ENCODE data around the gene FAM3D. TPM values are rescaled to one million over a fixed set of nuclear protein-coding genes. Genes with fewer than 3 reads are reported as not detected.

FAM3D gene
- total RNA-seq, 1 donor, result not detected

DNA sequence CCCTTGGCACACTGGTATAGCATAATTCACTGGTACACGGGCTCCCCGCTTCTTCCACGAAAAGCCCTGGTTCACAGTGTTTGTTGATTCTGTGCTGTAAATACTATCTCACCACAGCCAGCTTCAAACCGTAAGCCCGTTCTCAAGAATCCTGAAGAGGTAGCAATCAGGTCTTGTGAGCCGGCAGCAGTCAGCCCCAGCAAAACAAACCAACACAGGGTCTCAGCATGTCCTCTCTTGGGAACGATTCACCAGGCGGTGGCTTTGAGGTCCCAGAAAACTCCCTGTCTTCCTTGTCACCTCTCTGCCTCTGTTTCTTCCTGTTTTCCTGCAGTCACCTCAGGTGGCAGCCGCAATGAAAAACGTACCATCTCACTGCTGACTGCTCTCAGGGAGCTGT, 19.1 kb upstream of the FAM3D start:
- DNase-seq (ENCODE audit: low read depth), result no peak
- TF ChIP-seq, protein P1, sequence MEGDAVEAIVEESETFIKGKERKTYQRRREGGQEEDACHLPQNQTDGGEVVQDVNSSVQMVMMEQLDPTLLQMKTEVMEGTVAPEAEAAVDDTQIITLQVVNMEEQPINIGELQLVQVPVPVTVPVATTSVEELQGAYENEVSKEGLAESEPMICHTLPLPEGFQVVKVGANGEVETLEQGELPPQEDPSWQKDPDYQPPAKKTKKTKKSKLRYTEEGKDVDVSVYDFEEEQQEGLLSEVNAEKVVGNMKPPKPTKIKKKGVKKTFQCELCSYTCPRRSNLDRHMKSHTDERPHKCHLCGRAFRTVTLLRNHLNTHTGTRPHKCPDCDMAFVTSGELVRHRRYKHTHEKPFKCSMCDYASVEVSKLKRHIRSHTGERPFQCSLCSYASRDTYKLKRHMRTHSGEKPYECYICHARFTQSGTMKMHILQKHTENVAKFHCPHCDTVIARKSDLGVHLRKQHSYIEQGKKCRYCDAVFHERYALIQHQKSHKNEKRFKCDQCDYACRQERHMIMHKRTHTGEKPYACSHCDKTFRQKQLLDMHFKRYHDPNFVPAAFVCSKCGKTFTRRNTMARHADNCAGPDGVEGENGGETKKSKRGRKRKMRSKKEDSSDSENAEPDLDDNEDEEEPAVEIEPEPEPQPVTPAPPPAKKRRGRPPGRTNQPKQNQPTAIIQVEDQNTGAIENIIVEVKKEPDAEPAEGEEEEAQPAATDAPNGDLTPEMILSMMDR (IDR thresholded peaks at IDR 0.05; ENCODE audit: insufficient read depth, low read depth, low read length), result no peak
- H3K4me3 ChIP-seq (ENCODE audit: low read depth, low read length), result no peak overlapping the region

DNA sequence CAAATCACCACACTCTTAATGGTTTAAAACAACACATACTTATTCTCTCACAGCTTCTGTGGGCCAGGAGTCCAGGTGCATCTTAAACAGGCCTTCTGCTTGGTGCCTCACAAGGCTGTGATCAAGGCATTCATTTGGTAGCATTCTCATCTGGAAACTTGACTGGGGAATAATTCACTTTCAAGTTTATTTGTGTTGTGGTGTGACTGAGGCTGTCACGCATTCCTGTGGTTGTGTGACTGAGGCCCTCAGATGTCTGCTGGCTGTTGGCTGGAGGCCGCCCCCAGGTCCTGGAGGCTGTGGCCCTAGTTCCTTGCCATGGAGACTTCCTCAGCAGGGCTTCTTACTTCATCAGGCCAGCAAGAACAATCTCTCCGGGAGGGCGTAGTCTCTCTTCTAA, 16.9 kb upstream of the FAM3D start:
- no peak for DNase-seq (ENCODE audit: low read depth)
- no peak overlapping the region for H3K4me3 ChIP-seq (ENCODE audit: low read depth, low read length)
- TF ChIP-seq, protein P1 (IDR thresholded peaks at IDR 0.05; ENCODE audit: insufficient read depth, low read depth, low read length), result no peak

DNA sequence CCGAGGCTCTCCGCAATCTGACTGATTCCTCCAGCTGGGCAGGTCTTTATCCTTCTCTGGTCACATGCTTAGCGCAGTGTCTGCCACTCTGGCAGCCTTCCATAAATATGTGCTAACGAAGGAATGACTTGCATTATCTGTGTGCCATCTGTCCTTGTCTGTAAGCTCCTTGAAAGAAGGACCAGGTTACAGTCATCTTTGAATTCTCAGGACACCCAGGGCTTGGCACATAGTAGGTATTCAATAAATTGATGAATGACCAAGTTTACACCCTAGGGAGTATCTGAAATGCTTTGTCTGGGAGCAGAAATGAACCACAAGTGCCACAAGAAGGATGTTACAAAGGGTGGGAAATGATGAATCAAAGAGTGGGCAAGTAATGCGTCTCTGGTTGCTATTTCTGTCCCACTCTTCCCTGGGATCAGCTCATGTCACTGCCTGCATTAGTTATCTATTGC, 16.5 kb upstream of the FAM3D start:
- DNase-seq (ENCODE audit: low read depth), result no peak
- TF ChIP-seq, protein P1 (IDR thresholded peaks at IDR 0.05; ENCODE audit: insufficient read depth, low read depth, low read length), result no peak
- H3K4me3 ChIP-seq (ENCODE audit: low read depth, low read length), result no peak overlapping the region

DNA sequence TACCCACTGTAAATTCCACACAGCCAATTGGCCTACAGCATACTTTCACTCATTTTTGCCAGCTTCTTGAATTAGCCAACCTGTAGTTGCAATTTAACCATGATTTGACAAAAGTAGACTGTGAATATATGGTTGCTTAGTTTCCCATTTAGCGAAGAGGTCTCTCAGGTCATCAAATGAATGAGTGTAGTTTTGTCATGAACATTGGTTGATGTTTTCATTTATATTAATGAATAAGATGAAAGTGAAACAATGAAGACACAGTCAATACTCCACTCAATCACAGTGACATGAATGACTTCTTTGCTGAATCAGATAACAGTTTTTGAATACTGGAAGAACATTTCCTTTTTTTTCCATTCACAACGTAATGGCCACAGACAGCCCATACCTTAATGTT, 15.3 kb upstream of the FAM3D start:
- TF ChIP-seq, protein P1 (IDR thresholded peaks at IDR 0.05; ENCODE audit: insufficient read depth, low read depth, low read length), result no peak
- DNase-seq (ENCODE audit: low read depth), result no peak
- H3K4me3 ChIP-seq (ENCODE audit: low read depth, low read length), result no peak overlapping the region

DNA sequence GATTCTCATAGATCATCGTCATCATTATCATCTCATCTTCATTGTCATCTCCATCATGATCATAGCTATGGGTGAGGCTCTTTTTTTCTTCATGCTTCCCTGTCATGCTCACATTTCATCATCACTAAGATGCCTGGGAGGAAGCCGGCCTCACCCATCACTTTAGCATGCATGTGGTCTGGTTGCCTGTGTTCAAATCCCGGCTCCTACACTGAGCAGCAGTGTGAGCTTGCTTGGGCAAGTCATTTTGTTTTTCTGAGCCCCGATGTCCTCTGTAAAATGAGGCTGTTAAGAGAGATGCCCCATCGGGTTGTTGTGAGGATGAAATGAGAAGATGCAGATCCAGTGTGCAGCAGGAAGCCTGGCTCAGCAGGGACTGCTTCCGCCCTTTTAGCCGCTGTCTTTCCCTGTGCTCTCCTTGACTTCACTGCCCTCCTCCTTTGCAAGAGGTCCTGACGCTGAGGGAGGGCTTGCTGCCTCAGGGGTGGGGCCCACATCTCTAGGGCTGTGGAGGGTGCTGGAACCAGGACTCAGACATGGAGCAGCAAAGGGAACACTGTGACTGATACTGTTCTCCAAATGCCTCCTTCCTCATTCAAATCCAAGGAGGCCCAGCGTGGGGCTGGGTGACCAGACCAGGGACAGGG, 14.4 kb upstream of the FAM3D start:
- H3K4me3 ChIP-seq (ENCODE audit: low read depth, low read length), result no peak overlapping the region
- no peak for DNase-seq (ENCODE audit: low read depth)
- TF ChIP-seq, protein P1 (IDR thresholded peaks at IDR 0.05; ENCODE audit: insufficient read depth, low read depth, low read length), result no peak

DNA sequence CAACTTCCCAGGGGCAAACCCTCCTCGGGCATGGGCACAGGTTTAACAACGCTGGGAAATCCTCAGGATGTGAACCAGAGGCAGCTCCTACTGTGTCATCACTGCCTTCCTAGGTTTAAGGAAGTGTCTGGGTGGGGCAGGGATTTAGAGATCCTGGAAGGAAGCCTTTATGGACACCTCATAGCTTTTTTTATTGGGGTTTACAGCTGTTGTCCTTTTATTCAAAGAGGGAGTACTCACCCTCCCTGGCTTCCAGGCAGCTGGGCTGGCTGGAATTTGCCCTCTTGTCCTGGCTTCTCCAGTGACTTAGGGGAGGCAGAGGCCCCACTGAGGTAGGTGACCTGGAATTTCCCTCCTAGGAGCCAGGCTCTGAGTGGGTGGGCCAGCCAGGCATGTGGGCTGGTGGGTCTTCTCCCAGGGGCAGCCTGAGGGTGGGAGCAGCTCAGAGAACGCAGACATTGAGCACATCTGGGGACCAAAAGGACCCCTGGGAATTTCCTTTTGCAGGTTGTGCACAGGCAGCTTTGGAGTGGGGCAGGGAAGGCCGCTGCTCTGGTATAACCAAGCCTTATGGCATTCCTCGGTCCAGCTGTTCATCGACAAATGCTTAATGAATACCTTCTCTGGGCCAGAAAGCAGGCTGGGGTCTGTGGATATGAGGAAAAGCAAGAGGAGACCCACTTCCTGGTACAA, 13.5 kb upstream of the FAM3D start:
- DNase-seq (ENCODE audit: low read depth), result no peak
- no peak overlapping the region for H3K4me3 ChIP-seq (ENCODE audit: low read depth, low read length)
- TF ChIP-seq, protein P1 (IDR thresholded peaks at IDR 0.05; ENCODE audit: insufficient read depth, low read depth, low read length), result no peak
